H9 (cell line): Measurements from ENCODE around the gene NFIL3. TPM values are rescaled to one million over a fixed set of nuclear protein-coding genes. Genes with fewer than 3 reads are reported as not detected.

Source experiments
- DNase-seq: peaks from one replicate; pipeline ENCODE4 v3.0.0-alpha.2; 2017
- H2AFZ ChIP-seq: one replicate; pipeline ENCODE4 v1.6.1; 2013; ENCODE audit warnings: mild to moderate bottlenecking, low read length, control low read depth, moderate library complexity
- H2AK5ac ChIP-seq: 2 replicates; pipeline ENCODE4 v1.6.1; 2013; ENCODE audit warnings: low read length, control low read depth, mixed read lengths; ENCODE audit not compliant: insufficient read length
- H2BK120ac ChIP-seq: one replicate; pipeline ENCODE4 v1.6.1; 2013; ENCODE audit warnings: low read depth, mild to moderate bottlenecking, low read length, control low read depth, inconsistent platforms; ENCODE audit not compliant: poor library complexity, severe bottlenecking
- H2BK12ac ChIP-seq: 2 replicates; pipeline ENCODE4 v1.6.1; 2013; ENCODE audit warnings: low read length, control low read depth, mixed read lengths, low read depth; ENCODE audit not compliant: insufficient read length
- H2BK15ac ChIP-seq: 2 replicates; pipeline ENCODE4 v1.6.1; 2013; ENCODE audit warnings: low read depth, low read length, control low read depth
- H2BK20ac ChIP-seq: one replicate; pipeline ENCODE4 v1.6.1; 2013; ENCODE audit warnings: low read depth, mild to moderate bottlenecking, low read length, control low read depth, inconsistent platforms; ENCODE audit not compliant: poor library complexity, severe bottlenecking
- H2BK5ac ChIP-seq: 2 replicates; pipeline ENCODE4 v1.6.1; 2013; ENCODE audit warnings: low read length, control low read depth, mixed read lengths; ENCODE audit not compliant: insufficient read length
- H3K14ac ChIP-seq: 2 replicates; pipeline ENCODE4 v1.6.1; 2013; ENCODE audit warnings: low read length, control low read depth; ENCODE audit not compliant: insufficient read depth
- H3K18ac ChIP-seq: 2 replicates; pipeline ENCODE4 v1.6.1; 2013; ENCODE audit warnings: low read depth, mild to moderate bottlenecking, mixed read lengths, low read length, control low read depth; ENCODE audit not compliant: insufficient read length
- H3K23ac ChIP-seq: 2 replicates; pipeline ENCODE4 v1.6.1; 2013; ENCODE audit warnings: low read length, control low read depth, mixed read lengths, low read depth; ENCODE audit not compliant: insufficient read length
- H3K23me2 ChIP-seq: 2 replicates; pipeline ENCODE4 v1.6.1; 2013; ENCODE audit warnings: low read depth, mild to moderate bottlenecking, mixed read lengths, low read length, control low read depth; ENCODE audit not compliant: insufficient read length, poor library complexity, severe bottlenecking
- H3K27ac ChIP-seq: 2 replicates; pipeline ENCODE4 v1.5.1; 2013; ENCODE audit warnings: low read length, control low read depth, mixed read lengths, low read depth; ENCODE audit not compliant: insufficient read length
- H3K27me3 ChIP-seq: 2 replicates; pipeline ENCODE4 v1.6.1; 2013; ENCODE audit warnings: low read length, control low read depth, inconsistent platforms; ENCODE audit not compliant: insufficient read depth
- H3K4ac ChIP-seq: 2 replicates; pipeline ENCODE4 v1.6.1; 2013; ENCODE audit warnings: low read depth, mild to moderate bottlenecking, control low read depth, inconsistent platforms, low read length, moderate library complexity
- H3K4me1 ChIP-seq: 2 replicates; pipeline ENCODE4 v1.6.1; 2013; ENCODE audit warnings: low read length, control low read depth, inconsistent platforms; ENCODE audit not compliant: insufficient read depth
- H3K4me2 ChIP-seq: 2 replicates; pipeline ENCODE4 v1.6.1; 2013; ENCODE audit warnings: low read length, control low read depth, mixed read lengths; ENCODE audit not compliant: insufficient read length, insufficient read depth
- H3K56ac ChIP-seq: 2 replicates; pipeline ENCODE4 v1.6.1; 2013; ENCODE audit warnings: low read depth, mild to moderate bottlenecking, mixed read lengths, low read length, control low read depth; ENCODE audit not compliant: insufficient read length
- H3K79me1 ChIP-seq: 2 replicates; pipeline ENCODE4 v1.6.1; 2013; ENCODE audit warnings: low read depth, mild to moderate bottlenecking, moderate library complexity, low read length, control low read depth, inconsistent platforms; ENCODE audit not compliant: insufficient read depth, poor library complexity, severe bottlenecking
- H3K79me2 ChIP-seq: 2 replicates; pipeline ENCODE4 v1.6.1; 2013; ENCODE audit warnings: low read length, control low read depth, inconsistent platforms; ENCODE audit not compliant: insufficient read depth
- H3K9ac ChIP-seq: 2 replicates; pipeline ENCODE4 v1.6.1; 2013; ENCODE audit warnings: low read length, control low read depth, mixed read lengths; ENCODE audit not compliant: insufficient read length; ENCODE audit errors: extremely low read depth
- H3K9me3 ChIP-seq: one replicate; pipeline ENCODE4 v1.6.1; 2013; ENCODE audit warnings: low read depth, low read length, inconsistent platforms; ENCODE audit not compliant: control insufficient read depth
- H3T11ph ChIP-seq: one replicate; pipeline ENCODE4 v1.6.1; 2013; ENCODE audit warnings: mild to moderate bottlenecking, low read length, control low read depth, inconsistent platforms
- H4K20me1 ChIP-seq: one replicate; pipeline ENCODE4 v1.6.1; 2013; ENCODE audit not compliant: control insufficient read depth, insufficient read length, insufficient read depth
- H4K5ac ChIP-seq: 2 replicates; pipeline ENCODE4 v1.6.1; 2013; ENCODE audit warnings: low read depth, mild to moderate bottlenecking, mixed read lengths, low read length, control low read depth; ENCODE audit not compliant: insufficient read length
- H4K8ac ChIP-seq: replicated peaks from 2 replicates; pipeline ENCODE4 v1.6.1; 2013; ENCODE audit warnings: low read length, control low read depth, mixed read lengths, low read depth; ENCODE audit not compliant: insufficient read length
- H4K91ac ChIP-seq: 2 replicates; pipeline ENCODE4 v1.6.1; 2013; ENCODE audit warnings: low read depth, mild to moderate bottlenecking, moderate library complexity, mixed read lengths, low read length, control low read depth; ENCODE audit not compliant: insufficient read length
- H3K27ac Mint-ChIP-seq, 3 experiments: 2 replicates in 2 of 3; 3 replicates in 1 of 3; pipeline ENCODE4 v1.8.0; 2020 to 2021; ENCODE audit warnings: mixed read lengths in 3 of 3, mild to moderate bottlenecking in 1 of 3, moderate library complexity in 1 of 3
- H3K27me3 Mint-ChIP-seq: 2 replicates; pipeline ENCODE4 v1.8.0; 2021; ENCODE audit warnings: low read depth, mild to moderate bottlenecking, moderate library complexity, mixed read lengths
- H3K36me3 Mint-ChIP-seq, 3 experiments: 2 replicates in 2 of 3; 3 replicates in 1 of 3; pipeline ENCODE4 v1.8.0; 2020 to 2021; ENCODE audit warnings: low read depth in 3 of 3, mixed read lengths in 3 of 3; ENCODE audit not compliant: insufficient read depth in 1 of 3
- H3K4me1 Mint-ChIP-seq, 2 experiments: 2 replicates each; pipeline ENCODE4 v1.8.0; 2020; ENCODE audit warnings: mixed read lengths in 2 of 2
- H3K4me3 Mint-ChIP-seq, 2 experiments: 2 replicates in 1 of 2; 3 replicates in 1 of 2; pipeline ENCODE4 v1.8.0; 2020 to 2021; ENCODE audit warnings: mild to moderate bottlenecking in 2 of 2, mixed read lengths in 2 of 2, moderate library complexity in 1 of 2
- H3K9me3 Mint-ChIP-seq, 2 experiments: 2 replicates in 1 of 2; 3 replicates in 1 of 2; pipeline ENCODE4 v1.8.0; 2020; ENCODE audit warnings: mild to moderate bottlenecking in 2 of 2, mixed read lengths in 2 of 2, moderate library complexity in 1 of 2
- WGBS: extraction: QIAGEN DNeasy Blood & Tissue Kit; methylation state at CpG from one replicate; pipeline ENCODE4 v1.1.7; 2013; ENCODE audit warnings: missing lambda C conversion rate, low lambda C conversion rate, mixed read lengths; ENCODE audit not compliant: insufficient read length; ENCODE audit errors: extremely low coverage; 5-methylcytosine and 5-hydroxymethylcytosine counted together
- total RNA-seq: library from RNA; stranded (reverse); gene quantifications from 2 replicates; pipeline ENCODE4 v1.2.1, GENCODE V29; 2021
- TF ChIP-seq, protein P1 (sequence below): fragments of 200-600 bp; sonication (generic); conservative IDR thresholded peaks from 3 replicates; pipeline ENCODE4 v1.8.0; 2021; ENCODE audit warnings: antibody characterized with exemption, mild to moderate bottlenecking

Gene NFIL3
- total RNA-seq, 1 experiment from 2014 or later: 8.4 TPM

DNA sequence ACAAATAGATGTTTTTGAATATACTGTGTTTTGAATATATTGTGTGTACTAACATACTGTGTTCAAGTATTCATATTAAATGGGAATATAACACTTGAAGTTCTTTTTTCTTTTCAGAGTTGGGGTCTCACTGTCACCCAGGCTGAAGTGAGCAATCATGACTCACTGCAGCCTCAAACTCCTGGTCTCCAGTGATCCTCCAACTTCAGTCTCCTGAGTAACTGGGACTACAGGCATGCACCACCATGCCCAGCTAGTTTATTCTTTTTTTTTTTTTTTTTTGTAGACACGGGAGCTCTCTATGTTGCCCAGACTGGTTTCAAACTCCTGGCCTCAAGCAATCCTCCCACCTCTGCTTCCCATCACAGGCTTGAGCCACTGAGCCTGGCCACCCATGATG is 38.7 kb downstream of the NFIL3 start:
- H3K36me3 Mint-ChIP-seq: peaks cover 0 to 6% (median 0%) of the 10 kb centered on the region in 3 experiments; a peak in 2 of 7 replicates

More for the DNA sequence above, 38.7 kb downstream of the NFIL3 start:
- no CpG with 5 or more reads among the region's 1 CpG for WGBS
- Histone ChIP-seq H3K18ac (no peak overlapping the region), H2AK5ac (no peak overlapping the region), H3K27me3 (no peaks in the 10 kb centered on the region), H3K14ac (no peak overlapping the region), H3K79me1 (no peaks in the 10 kb centered on the region), H3K4ac (no peak overlapping the region), H3K4me1 (no peaks in the 10 kb centered on the region), H2AFZ (no peak overlapping the region), H2BK5ac (no peak overlapping the region), H3K9ac (no peak overlapping the region), H3K4me2 (no peak overlapping the region), H4K20me1 (no peaks in the 10 kb centered on the region), H2BK12ac (no peak overlapping the region), H3T11ph (no peak overlapping the region), H3K79me2 (no peaks in the 10 kb centered on the region), H2BK20ac (no peak overlapping the region), H4K91ac (no peak overlapping the region), H2BK120ac (no peak overlapping the region), H3K56ac (no peak overlapping the region), H2BK15ac (no peak overlapping the region), H4K5ac (no peak overlapping the region), H3K9me3 (no peaks in the 10 kb centered on the region), H3K23me2 (no peaks in the 10 kb centered on the region), H3K23ac (no peak overlapping the region), H3K27ac (no peak overlapping the region), H4K8ac (no peak overlapping the region)
- DNase-seq: no peak
- H3K9me3 Mint-ChIP-seq: peaks cover 8 to 12% of the 10 kb centered on the region in 2 experiments; a peak in 4 of 5 replicates
- H3K4me1 Mint-ChIP-seq: no peaks in the 10 kb centered on the region
- H3K27ac Mint-ChIP-seq: no peak overlapping the region
- TF ChIP-seq, protein P1, sequence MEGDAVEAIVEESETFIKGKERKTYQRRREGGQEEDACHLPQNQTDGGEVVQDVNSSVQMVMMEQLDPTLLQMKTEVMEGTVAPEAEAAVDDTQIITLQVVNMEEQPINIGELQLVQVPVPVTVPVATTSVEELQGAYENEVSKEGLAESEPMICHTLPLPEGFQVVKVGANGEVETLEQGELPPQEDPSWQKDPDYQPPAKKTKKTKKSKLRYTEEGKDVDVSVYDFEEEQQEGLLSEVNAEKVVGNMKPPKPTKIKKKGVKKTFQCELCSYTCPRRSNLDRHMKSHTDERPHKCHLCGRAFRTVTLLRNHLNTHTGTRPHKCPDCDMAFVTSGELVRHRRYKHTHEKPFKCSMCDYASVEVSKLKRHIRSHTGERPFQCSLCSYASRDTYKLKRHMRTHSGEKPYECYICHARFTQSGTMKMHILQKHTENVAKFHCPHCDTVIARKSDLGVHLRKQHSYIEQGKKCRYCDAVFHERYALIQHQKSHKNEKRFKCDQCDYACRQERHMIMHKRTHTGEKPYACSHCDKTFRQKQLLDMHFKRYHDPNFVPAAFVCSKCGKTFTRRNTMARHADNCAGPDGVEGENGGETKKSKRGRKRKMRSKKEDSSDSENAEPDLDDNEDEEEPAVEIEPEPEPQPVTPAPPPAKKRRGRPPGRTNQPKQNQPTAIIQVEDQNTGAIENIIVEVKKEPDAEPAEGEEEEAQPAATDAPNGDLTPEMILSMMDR: no peak
- no peak overlapping the region for H3K4me3 Mint-ChIP-seq
- H3K27me3 Mint-ChIP-seq: no peaks in the 10 kb centered on the region
